ENCODE data around the gene NPY2R.

Gene NPY2R

DNA sequence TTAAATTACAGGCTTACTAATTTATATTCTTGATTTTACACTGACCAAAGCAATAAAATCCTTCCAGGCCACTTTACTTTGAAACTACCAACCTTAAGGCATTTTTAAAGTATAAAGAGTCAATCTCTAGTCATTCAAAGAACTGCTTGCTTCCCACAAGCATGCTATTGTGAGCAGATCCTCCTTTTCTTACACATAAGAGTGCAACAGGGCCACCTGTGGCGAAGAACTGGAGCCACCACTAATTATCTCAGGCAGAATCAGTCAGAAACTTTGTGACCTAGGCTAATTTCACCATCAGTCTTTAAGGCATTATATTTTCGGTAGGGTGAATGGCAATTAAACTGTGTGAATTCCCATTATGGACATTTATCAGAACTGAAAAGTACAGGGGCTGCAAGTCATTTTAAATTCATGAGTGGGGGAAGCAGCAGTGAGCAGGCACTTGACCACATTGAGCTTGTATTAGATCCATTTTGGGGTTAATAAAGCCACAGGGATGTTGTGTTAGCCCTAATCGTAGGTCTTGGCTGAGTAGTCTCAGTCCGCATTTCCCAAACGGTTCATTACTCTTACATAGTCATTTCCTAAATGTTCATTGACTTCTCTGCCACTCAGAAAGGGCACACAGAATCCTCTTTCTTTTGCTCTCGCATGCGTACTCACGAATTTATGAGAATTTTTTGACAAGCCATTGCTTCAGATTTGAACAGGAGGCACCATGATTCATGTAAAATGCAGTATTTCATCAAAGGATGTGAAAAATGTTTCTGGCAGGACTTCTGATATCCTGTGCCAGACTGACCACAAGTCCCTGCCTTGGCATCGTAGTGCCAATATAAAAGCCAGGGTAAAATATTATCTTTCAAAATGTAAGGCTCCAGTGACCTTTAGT is 39.8 kb downstream of the NPY2R start:
- TF ChIP-seq, protein P1, sequence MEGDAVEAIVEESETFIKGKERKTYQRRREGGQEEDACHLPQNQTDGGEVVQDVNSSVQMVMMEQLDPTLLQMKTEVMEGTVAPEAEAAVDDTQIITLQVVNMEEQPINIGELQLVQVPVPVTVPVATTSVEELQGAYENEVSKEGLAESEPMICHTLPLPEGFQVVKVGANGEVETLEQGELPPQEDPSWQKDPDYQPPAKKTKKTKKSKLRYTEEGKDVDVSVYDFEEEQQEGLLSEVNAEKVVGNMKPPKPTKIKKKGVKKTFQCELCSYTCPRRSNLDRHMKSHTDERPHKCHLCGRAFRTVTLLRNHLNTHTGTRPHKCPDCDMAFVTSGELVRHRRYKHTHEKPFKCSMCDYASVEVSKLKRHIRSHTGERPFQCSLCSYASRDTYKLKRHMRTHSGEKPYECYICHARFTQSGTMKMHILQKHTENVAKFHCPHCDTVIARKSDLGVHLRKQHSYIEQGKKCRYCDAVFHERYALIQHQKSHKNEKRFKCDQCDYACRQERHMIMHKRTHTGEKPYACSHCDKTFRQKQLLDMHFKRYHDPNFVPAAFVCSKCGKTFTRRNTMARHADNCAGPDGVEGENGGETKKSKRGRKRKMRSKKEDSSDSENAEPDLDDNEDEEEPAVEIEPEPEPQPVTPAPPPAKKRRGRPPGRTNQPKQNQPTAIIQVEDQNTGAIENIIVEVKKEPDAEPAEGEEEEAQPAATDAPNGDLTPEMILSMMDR (IDR thresholded peaks at IDR 0.05; ENCODE audit: extremely low read depth, missing control alignments), result no peak
- no peak for DNase-seq (ENCODE audit: low spot score)

DNA sequence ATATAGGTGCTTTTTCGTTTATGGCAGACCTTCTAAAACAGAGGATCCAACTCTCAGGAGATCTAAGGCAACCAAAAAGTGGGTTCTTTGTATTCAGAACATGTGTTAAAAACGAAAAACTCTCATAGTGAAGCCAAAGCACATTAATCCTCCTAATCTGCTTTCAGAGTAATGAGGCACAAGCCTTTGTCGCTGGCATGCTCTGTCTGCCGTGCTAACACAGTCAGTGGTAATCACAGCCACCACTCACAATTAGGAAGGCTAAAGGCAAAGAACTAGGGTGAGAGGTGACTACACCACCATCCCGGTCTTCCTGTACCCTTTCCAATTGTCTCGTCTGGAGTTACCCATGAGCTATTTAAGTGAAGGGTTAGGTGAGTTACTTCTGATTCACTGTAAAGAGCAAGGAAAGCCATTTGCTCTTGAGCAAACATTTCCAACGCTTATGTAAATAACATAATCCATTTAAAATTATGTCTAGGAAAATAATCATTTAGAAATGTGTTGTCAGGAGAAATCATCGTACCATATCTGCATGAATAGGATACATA is 40.7 kb downstream of the NPY2R start:
- DNase-seq (ENCODE audit: low spot score), result no peak
- TF ChIP-seq, protein P1 (IDR thresholded peaks at IDR 0.05; ENCODE audit: extremely low read depth, missing control alignments), result no peak

DNA sequence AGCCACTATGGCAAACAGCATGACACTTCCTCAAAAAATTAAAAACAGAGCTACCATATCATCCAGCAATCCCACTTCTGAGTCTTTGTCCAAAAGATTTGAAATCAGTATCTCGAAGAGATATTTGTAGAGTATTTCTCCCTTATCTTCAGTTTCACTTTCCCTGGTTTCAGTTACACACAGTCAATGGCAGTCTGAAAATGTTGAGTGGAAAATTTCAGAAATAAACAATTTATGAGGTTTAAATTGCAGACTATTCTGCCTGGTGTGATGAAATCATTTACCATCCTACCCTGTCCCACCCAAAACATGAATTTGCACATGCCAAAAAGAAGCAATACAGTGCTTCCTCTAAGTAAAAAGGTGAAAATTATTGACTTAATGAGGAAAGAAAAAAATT is 43.9 kb downstream of the NPY2R start:
- DNase-seq (ENCODE audit: low spot score), result no peak
- TF ChIP-seq, protein P1 (IDR thresholded peaks at IDR 0.05; ENCODE audit: extremely low read depth, missing control alignments), result no peak

DNA sequence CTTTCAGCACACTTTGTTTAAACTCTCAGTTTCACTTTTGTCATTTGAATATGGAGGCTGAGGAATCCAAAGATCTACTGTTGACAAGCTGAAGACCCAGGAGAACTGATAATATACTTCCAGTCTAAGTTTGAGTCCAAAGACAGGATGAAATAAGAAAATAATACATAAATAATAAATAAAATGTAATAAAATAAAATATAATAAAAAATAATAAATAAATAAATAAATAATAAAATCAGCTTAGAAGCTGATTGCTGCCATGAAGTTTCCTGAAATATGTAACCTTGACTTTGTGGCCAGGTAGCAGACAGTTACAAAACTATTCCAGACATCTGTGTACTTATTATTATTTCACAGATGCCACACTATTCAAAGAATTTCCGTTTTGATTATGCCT is 55.0 kb downstream of the NPY2R start:
- TF ChIP-seq, protein P1 (IDR thresholded peaks at IDR 0.05; ENCODE audit: extremely low read depth, missing control alignments), result no peak
- DNase-seq (ENCODE audit: low spot score), result no peak

DNA sequence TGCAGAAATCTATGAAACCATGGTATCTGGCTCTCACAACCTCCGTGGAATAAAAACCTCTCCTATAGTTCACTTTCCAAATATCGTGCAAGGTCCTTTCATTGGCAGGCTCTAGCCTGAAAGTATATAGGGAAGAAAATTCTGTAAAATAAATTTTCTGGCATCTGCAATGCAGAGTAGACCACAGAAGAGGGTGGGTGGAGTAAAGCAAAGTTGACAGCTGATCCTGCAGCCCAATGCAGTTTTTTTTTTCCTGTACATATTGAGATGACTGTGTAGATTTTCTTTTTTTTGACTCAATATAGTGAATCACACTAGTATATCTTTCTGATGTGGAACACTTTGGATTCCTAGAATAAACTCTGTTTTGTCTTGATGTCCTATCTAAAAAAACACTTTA is 56.7 kb downstream of the NPY2R start:
- TF ChIP-seq, protein P1 (IDR thresholded peaks at IDR 0.05; ENCODE audit: extremely low read depth, missing control alignments), result no peak

More for the DNA sequence above, 56.7 kb downstream of the NPY2R start:
- no peak for DNase-seq (ENCODE audit: low spot score)
